UCSD-AML1 (cell line): ENCODE measurements around the gene FPGS.
A peak's percentile ranks its signal among the peaks of the same experiment; 100 is the strongest.

Source experiments
- DNase-seq: peaks from one replicate; lab custom pipeline; 2025; ENCODE audit not compliant: unreplicated experiment; lab: John Stamatoyannopoulos, UW

The FPGS gene

GRCh38 chr9:127856729-127857116, 54.0 kb downstream of the FPGS start:
- DNase-seq = no peak

GRCh38 chr9:127857278-127857677, 54.6 kb downstream of the FPGS start:
- no peak for DNase-seq

GRCh38 chr9:127858041-127858512, 55.4 kb downstream of the FPGS start:
- peak; percentile 46 for DNase-seq

- DNase-seq = no peak
These were observed 57.6 kb downstream of the FPGS start for GRCh38 chr9:127860260-127860659.

- no peak for DNase-seq
These were observed 58.1 kb downstream of the FPGS start for GRCh38 chr9:127860779-127861178.

GRCh38 chr9:127862075-127863011, 59.7 kb downstream of the FPGS start:
- DNase-seq = peak; percentile 96

GRCh38 chr9:127863191-127863621, 60.5 kb downstream of the FPGS start:
- no peak for DNase-seq
